GM12875 (cell line): ENCODE data around the gene IL18RAP.

ENCODE experiments used
- H3K4me3 ChIP-seq: one replicate; pipeline ENCODE4 v1.5.1; 2011; ENCODE audit warnings: low read depth, low read length, control low read depth
- TF ChIP-seq, protein P1 (sequence below): IDR thresholded peaks from 2 replicates; pipeline ENCODE4 v1.5.1; 2011; ENCODE audit warnings: low read depth, mild to moderate bottlenecking, control low read depth, inconsistent platforms, low read length, moderate library complexity, borderline replicate concordance; ENCODE audit not compliant: insufficient read depth

The IL18RAP gene, protein sequence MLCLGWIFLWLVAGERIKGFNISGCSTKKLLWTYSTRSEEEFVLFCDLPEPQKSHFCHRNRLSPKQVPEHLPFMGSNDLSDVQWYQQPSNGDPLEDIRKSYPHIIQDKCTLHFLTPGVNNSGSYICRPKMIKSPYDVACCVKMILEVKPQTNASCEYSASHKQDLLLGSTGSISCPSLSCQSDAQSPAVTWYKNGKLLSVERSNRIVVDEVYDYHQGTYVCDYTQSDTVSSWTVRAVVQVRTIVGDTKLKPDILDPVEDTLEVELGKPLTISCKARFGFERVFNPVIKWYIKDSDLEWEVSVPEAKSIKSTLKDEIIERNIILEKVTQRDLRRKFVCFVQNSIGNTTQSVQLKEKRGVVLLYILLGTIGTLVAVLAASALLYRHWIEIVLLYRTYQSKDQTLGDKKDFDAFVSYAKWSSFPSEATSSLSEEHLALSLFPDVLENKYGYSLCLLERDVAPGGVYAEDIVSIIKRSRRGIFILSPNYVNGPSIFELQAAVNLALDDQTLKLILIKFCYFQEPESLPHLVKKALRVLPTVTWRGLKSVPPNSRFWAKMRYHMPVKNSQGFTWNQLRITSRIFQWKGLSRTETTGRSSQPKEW

DNA sequence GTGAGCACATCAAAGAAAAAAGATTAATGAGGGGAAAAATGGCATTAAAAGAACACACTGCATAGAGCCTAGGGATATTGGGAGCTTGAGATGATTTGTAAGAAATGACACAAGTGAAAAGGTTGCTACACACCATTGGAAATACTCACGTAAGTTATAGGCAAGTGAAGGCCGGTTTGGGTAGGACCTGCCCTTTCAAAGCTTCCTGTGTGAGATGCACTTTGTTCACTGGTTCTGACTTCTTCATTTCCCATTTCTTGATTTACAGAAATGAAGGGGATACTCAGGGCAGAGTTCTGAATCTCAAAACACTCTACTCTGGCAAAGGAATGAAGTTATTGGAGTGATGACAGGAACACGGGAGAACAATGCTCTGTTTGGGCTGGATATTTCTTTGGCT, at the start of gene IL18RAP:
Gene IL18RAP, plus strand, starts transcription at position 251 of the 400 bp plus-strand sequence. Its CDS starts 118 bp downstream, at position 369.
- TF ChIP-seq, protein P1, sequence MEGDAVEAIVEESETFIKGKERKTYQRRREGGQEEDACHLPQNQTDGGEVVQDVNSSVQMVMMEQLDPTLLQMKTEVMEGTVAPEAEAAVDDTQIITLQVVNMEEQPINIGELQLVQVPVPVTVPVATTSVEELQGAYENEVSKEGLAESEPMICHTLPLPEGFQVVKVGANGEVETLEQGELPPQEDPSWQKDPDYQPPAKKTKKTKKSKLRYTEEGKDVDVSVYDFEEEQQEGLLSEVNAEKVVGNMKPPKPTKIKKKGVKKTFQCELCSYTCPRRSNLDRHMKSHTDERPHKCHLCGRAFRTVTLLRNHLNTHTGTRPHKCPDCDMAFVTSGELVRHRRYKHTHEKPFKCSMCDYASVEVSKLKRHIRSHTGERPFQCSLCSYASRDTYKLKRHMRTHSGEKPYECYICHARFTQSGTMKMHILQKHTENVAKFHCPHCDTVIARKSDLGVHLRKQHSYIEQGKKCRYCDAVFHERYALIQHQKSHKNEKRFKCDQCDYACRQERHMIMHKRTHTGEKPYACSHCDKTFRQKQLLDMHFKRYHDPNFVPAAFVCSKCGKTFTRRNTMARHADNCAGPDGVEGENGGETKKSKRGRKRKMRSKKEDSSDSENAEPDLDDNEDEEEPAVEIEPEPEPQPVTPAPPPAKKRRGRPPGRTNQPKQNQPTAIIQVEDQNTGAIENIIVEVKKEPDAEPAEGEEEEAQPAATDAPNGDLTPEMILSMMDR: no peak
- H3K4me3 ChIP-seq: no peak within 1 kb of the TSS

DNA sequence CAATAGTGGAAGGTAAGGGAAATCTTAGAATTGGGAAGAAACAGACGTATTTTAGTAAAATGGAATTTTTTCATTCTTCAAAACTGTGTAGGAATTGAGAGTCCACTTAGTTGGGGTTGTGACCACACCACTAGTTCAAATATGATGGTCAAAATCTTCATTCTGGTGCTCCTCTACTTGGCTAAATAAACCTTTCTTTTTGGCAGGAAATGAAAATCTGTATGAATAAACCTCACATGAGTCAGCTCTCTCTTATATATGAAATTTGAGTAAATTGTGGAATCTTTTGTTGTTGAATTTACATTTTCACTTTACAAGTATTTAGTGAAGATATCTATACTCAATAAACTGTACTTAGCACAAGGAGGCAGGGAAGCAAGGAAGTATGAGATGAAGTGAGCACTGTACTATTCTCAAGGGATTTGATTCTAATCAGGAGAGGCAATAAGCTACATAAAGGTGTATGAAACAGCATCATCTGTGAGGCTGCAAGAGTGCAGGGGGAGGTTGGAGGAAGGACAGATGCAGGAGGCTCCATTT, 46.8 kb upstream of the IL18RAP start:
- H3K4me3 ChIP-seq: no peak overlapping the region
- TF ChIP-seq, protein P1: no peak

DNA sequence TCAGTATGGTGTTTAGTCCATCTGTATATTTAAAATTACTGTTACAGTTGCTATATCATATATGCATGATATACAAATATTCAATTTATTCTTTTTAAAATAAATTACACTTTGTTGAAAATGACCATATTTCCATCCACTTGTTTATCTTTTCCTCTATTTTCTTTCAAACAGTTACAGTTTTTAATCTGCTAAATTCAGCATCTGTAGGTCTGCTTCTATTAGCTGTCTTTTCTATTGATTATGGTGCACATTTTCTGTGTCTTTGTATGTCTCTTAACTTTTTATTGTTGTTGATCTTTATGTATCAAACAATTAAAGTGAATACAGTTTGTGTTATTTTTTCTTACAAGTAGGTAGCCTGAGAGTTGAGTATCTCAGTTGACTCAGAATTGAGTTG, 39.2 kb upstream of the IL18RAP start:
- H3K4me3 ChIP-seq: no peak overlapping the region
- TF ChIP-seq, protein P1: no peak

DNA sequence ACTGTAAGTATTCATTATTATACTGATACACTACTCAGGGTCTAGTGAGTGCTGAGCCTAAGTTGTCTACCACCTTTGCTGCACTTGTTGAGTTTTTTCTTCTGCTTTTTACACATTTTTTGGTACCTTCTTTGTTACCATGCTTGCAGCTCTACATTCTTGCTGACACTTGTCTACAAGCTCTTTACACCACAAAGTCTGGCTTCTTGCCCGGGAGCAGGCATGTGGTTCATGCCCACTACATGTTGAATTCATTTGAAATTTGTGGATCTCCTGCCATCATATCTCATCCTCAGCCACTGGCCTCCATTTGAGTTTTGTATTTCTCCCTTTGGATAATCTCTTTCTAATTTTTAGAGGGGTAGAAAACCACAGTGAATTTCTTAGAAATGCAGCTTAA, 37.4 kb upstream of the IL18RAP start:
- H3K4me3 ChIP-seq: no peak overlapping the region
- TF ChIP-seq, protein P1: no peak

DNA sequence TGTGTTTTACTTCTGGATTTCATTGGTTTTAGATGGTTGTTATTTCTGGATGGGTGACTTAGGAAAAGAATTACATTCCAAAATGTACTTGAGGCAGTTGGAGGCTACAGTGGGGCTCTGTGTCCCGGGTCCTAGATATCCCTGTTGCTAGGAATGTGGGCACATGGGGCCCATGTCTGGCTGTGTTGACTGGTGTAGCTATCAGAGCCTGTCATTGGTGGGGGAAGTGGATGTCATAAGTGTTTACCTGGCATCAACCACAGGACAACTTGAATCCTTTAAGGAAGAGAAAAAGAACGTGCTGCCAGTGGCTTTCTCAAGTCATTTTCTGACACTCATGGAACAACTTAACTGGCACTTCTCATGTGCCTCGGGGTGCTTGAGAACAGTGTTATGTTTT, 37.0 kb upstream of the IL18RAP start:
- H3K4me3 ChIP-seq: no peak overlapping the region
- TF ChIP-seq, protein P1: no peak

DNA sequence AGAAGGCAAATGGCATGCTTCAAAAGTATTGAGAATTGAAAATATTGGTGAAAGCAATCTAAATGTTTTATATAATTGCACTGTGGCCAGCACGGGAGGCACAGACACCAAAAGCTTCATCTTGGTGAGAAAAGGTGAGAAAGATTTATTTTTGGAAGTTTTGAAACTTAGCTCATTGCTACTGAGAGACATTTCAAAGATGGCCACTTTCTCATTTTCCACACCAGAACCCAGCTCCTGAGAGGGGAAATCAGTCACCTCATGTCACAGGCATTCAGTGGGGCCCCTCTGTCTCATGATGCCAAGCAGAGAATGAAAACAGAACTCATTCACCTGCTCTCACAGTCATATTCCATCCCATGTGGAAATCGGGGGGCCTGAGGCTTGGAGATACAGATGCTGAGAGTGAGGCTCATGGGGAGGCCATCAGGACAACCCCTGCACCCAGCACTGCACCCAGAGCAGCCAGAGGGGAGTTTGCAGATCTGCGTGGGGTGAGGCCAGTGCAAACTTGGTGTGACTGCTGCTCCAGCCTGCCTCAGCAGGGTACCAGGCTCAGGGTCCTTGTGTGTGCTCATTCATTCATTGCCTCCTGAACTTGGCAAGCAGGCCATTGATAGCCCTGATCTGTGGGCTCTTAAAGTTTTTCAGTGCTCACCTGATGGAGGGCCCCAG, 36.0 kb upstream of the IL18RAP start:
- TF ChIP-seq, protein P1: no peak

More for the DNA sequence above, 36.0 kb upstream of the IL18RAP start:
- H3K4me3 ChIP-seq: no peak overlapping the region
